ENCODE measurements around the gene OVCA2. TPM values are rescaled to one million over a fixed set of nuclear protein-coding genes. Genes with fewer than 3 reads are reported as not detected.

The OVCA2 gene
- total and polyA plus RNA-seq, 4 donors: 16.1 to 30.6 (median 23.7) TPM

GRCh38 chr17:2049333-2050299 lies 7.8 kb downstream of the OVCA2 start:
- DNase-seq (ENCODE audit: low spot score): peak; percentile 91

DNA sequence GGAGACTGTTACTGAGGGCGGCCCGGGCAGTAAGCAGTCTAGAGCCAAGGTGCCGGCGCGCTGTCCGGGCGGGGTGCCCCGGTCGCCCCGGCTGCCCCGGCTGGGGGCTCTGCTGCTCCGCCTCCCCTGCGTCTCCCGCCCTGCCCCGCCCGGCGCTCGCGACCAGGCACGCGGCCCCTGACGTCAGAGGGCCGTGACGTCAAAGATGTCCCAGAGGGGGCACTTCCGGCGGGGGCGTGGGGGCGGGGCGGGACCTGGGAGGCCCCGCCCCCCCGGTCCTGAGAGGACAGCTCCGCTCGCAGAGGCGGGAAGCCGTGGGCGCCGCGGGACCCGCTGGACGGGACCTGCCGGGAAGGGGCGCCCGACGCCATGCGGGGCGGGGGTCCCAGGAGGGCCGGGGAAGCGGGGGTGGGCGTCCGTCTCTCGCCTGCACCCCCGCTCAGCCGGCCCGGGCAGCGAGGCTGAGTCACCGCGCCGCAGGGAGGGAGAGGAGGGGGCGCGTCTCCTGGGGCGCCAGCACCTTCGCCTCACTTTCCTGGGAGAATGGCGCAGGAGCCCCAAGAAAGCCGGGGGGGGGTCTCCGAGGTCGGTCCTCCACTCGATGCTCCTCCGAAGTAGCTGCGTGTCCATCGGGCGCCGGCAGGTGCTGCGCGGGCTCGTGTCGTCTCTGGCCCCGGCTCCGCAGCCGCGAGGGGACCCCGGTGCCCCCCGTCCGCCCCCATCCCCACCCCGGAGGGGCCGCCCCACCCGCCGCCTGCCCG lies 8.7 kb downstream of the OVCA2 start:
- no peak for TF ChIP-seq RAD21 (IDR thresholded peaks at IDR 0.05)
- TF ChIP-seq TAF1 (conservative IDR thresholded peaks at IDR 0.05): no peak
- peak; percentile 93 for TF ChIP-seq REST (IDR thresholded peaks at IDR 0.05)
- TF ChIP-seq RXRA (IDR thresholded peaks at IDR 0.05): no peak
- TF ChIP-seq GABPA (IDR thresholded peaks at IDR 0.05 in 1 of 2, conservative IDR thresholded peaks at IDR 0.05 in 1 of 2): peak in 1 of 2 donors; percentile 67
- Histone ChIP-seq H3K9me3 (ENCODE audit: control insufficient read depth in 4 of 4, low read length in 3 of 4) (no peaks in the 10 kb centered on the region), H3K4me3 (ENCODE audit: low read depth in 1 of 3, low read length in 3 of 3) (peak overlapping the region in 2 of 3 donors; percentile 32 to 77), H3K27ac (ENCODE audit: low read depth in 1 of 2, low read length in 2 of 2) (no peak overlapping the region), H3K27me3 (ENCODE audit: control insufficient read depth in 4 of 4, insufficient read depth in 4 of 4, low read length in 3 of 4) (peaks cover 0 to 2% (median 0%) of the 10 kb centered on the region in 4 donors), H3K36me3 (ENCODE audit: control insufficient read depth in 4 of 4, insufficient read depth in 3 of 4, low read depth in 1 of 4, low read length in 3 of 4) (no peaks in the 10 kb centered on the region), H3K9ac (ENCODE audit: low read depth in 1 of 2, low read length in 2 of 2) (no peak overlapping the region), H3K4me1 (ENCODE audit: control insufficient read depth in 4 of 4, insufficient read depth in 4 of 4, low read length in 3 of 4) (peaks cover 8 to 23% (median 19%) of the 10 kb centered on the region in 4 donors)
- DNase-seq (ENCODE audit: low spot score): peak; percentile 70
- WGBS: 1% methylated on average over 88 of the region's 88 CpGs

More at GRCh38 chr17:2049333-2050299, 7.8 kb downstream of the OVCA2 start:
- TF ChIP-seq YY1 (IDR thresholded peaks at IDR 0.05) (no peak), RXRA (IDR thresholded peaks at IDR 0.05) (no peak), GABPA (IDR thresholded peaks at IDR 0.05 in 1 of 2, conservative IDR thresholded peaks at IDR 0.05 in 1 of 2) (no peak), FOXA2 (IDR thresholded peaks at IDR 0.05) (no peak), REST (IDR thresholded peaks at IDR 0.05) (peak; percentile 96), ATF3 (IDR thresholded peaks at IDR 0.05) (no peak), EGR1 (IDR thresholded peaks at IDR 0.05; ENCODE audit: low read depth in 2 of 2) (peak in 1 of 2 donors; percentile 81), HNF4G (IDR thresholded peaks at IDR 0.05) (no peak), RAD21 (IDR thresholded peaks at IDR 0.05) (no peak), TAF1 (conservative IDR thresholded peaks at IDR 0.05) (no peak), HNF4A (conservative IDR thresholded peaks at IDR 0.05) (no peak), FOXA1 (IDR thresholded peaks at IDR 0.05) (no peak)
- Histone ChIP-seq H3K27me3 (ENCODE audit: control insufficient read depth in 4 of 4, insufficient read depth in 4 of 4, low read length in 3 of 4) (peaks cover 0 to 2% (median 0%) of the 10 kb centered on the region in 4 donors), H3K9ac (ENCODE audit: low read depth in 1 of 2, low read length in 2 of 2) (peak overlapping the region; percentile 46 to 74), H3K36me3 (ENCODE audit: control insufficient read depth in 4 of 4, insufficient read depth in 3 of 4, low read depth in 1 of 4, low read length in 3 of 4) (no peaks in the 10 kb centered on the region), H3K27ac (ENCODE audit: low read depth in 1 of 2, low read length in 2 of 2) (no peak overlapping the region), H3K4me1 (ENCODE audit: control insufficient read depth in 4 of 4, insufficient read depth in 4 of 4, low read length in 3 of 4) (peaks cover 4 to 17% (median 13%) of the 10 kb centered on the region in 4 donors), H3K9me3 (ENCODE audit: control insufficient read depth in 4 of 4, low read length in 3 of 4) (no peaks in the 10 kb centered on the region), H3K4me3 (ENCODE audit: low read depth in 1 of 3, low read length in 3 of 3) (peak overlapping the region; percentile 36 to 77 (median 69))
- 3% methylated on average over 104 of the region's 104 CpGs for WGBS

All from liver (tissue), 9 donors.